T follicular helper cell (primary cell): ENCODE measurements around the gene TFIP11.

ENCODE experiments used
- DNase-seq: peaks from one replicate; pipeline ENCODE4 v3.0.0-alpha.2; 2020; ENCODE audit warnings: low read depth

The TFIP11 gene

DNA sequence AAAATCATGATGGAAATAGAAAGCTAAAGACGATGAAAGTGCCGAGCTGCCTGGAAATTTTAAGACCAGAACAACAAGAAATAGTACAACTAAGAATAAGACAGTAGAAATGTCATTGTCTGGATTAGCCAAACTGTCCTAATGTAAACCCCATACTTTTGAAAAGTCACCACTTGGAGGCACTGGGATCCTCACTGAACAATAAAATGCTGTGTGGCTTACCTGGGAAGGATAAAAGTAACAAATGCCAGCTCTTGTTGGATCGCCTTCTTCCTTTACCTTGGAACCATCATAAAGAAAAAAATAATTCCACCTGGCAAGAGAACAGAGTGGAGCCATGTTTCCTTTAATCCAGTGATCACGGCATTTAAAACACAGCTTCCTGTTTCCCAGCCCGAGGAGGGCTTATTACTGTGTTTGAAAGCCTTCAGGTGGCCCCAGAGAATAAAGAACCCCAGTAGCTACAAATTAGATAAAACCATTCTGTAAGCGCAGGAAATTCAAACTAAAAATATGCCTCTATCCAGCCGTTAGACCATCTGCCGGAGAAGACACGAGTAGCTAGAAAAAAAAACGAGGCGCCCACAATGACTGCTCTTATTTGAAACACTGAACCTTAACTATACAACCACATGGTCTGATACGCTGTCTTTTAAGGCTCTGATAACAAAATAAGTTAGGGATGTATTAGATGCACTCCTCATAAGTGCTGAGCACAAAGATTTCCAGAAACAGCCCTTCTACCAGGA, 33.1 kb downstream of the TFIP11 start:
- DNase-seq, result no peak

DNA sequence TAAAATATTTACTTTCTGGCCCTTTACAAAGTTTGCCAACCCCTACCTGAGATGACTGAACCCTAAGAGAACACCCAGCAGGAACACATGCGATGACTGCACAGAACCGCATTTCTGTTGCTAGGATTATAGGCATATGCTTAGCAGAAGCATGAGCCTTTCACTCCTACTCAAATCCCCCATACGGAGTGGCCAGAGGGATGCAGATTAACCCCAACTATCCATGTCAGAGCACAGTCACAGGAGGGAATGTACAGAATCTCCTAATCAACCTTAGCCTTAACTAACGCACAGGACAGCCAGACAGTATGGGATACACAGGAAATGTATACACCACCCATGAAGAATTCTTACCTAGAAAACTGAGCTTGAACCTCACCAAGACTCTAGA, 34.9 kb downstream of the TFIP11 start:
- no peak for DNase-seq

DNA sequence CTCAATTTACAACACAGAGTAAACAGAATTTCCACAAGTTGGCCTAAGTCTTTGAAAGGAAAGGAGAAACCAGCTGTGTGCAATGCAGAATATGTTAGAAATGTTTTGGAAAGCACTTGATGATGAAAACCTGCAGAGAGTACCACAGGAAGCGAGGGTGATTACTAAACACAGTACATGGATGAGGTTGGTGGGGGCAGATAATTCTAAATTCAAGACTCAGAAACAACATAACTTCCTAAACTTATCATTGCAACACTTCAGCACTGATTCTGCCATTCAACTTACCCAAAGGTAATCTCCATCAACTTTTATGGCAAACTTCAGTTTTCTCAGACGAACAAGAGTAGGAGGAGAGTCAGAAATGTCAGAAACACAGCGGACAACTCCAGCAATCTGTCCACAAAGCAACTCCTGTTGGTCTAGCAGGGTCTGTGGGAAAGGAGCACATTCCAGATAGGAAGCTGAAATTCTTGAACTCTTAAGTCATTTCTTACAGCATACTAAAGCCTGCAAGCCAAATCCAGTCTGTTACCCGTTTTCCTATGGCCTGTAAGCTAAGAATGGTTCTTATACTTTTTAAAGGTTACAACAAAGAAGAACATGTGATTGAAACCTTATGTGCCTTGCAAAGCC, 35.5 kb downstream of the TFIP11 start:
- DNase-seq, result no peak

DNA sequence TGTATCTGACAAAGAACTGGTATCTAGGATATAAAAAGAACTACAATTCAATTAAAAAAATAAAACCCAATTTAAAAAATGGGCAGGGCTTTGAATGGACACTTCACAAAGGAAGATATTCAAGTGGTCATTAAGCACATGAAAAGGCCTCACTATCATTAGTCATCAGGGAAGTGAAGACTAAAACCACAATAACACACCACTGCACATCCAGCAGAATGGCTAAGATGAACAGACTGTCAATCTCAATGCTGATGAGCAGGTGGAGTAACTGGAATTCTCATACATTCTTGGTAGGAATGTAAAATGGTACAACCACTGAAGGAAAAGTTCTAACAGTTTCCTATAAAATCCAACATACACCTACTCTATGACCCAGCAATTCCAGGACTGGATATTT, 37.6 kb downstream of the TFIP11 start:
- DNase-seq, result no peak

DNA sequence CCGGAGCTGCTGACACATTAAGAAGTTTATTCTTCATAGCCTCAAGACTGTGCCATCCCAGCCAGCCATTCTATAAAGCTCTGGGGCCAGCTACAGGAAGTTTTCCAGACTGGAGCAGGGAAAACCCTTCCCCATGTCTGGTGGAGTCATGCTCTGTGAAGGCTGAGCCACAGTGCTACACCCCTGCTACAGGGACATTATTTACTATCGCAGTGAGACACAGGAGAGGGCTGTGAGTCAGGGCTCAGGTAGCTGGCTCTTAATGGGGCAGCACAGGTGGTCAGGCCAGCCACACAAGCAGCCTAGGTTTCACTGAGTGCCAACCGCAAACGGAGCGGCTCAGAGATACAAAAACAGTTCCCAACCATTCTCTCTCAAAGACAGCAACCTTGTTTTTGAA, 40.8 kb downstream of the TFIP11 start:
- DNase-seq, result no peak

DNA sequence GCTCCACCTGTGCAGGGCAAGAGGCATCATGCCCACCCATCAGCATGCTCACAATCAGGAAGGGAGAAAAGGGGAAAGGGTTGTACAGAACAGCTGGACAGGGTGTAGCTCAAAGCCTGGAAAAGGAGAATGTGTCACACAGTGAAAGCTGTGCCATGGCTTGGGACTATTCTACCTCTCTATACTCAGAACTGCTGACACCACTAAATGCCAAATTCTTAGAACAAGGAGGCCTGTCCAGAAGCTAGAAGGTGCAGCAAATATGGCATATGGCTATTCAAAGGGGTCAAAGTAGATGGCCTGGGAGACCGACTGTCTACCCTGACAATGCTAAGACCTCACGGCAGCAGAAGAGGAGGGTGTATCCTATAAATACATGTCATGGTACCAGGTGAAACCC, 41.5 kb downstream of the TFIP11 start:
- no peak for DNase-seq

DNA sequence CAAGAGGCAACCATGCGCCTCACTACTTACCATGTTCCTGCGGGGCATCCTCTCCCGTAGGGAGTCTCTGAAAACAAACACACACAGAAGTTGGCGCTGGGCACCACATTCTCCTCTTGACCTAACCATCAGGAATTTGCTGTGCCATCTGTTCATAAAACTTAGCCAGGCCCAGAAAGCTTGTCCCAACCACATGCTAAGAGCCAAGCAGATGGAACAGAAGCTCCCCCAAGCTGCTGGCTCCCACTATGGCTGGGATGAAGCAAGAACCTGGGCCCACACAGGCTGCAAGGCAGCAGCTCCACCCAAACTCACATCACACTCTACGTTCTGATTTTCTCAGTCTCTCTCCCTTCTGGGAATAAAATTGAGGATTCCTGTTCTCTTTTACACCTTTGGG, 46.1 kb downstream of the TFIP11 start:
- DNase-seq, result no peak

DNA sequence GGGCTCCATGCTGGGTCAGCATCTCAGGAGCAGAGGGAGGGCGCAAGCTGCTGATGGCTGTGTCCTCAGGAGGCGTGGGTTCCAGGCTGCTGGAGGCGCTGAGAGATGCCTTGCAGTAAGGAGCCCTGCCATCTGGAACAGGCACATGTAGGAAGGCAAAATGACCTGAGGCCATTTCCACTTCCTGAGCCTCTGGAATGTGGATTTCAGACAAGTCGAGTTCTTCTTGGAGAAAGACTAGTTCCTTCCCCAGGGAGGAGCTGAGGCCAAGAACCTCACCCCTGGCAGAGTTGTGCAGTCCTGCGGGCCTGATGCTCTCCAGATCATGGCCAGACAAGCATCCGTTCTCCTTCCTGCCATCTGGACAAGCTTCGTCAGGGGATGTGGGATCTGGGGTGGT, 48.0 kb downstream of the TFIP11 start:
- DNase-seq, result no peak

DNA sequence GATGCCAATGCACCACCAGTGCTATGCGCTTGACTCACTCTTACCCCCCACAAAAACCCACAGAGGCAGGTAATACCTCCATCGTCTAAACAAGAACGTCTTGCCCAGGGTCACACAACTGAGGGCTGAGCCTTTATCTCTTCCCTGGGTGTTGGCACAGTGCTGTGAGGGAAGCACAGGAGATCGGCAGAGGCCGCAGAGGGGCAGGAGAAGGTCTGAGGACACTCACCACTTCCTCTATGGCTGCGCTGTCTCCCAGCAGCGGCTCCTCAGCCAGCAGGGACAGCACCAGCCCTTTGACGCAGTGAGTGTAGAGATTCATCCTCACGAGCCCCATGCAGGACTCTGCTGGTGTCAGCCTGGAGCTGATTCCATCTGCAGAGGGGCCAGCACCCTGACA, 48.6 kb downstream of the TFIP11 start:
- no peak for DNase-seq

DNA sequence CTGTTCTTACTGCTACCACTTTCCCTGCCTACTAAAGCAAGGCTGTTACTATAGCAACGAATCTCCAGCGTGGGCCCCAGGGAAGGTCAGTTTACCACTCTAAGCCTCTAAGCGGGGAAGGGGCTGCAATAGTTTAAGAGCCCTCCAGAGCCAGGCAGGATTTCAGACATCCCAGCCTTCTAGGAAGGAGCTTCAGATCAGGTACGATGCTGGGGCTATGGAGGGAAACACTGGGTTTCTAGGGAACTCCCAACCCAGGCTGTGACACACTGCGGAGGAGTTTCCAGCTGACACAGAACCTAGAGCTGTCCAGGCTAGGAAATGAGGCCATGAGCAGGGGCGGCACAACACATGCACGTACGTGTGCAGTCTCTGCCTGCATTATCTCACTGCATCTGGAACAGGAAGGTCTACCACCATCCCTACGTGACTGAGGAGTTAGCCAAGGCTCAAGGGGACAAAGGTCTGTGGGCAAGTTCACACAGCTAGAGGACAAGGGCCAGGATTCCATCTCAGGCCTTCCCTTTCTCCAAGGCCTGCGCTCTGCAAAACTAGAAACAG, 49.1 kb downstream of the TFIP11 start:
- no peak for DNase-seq

DNA sequence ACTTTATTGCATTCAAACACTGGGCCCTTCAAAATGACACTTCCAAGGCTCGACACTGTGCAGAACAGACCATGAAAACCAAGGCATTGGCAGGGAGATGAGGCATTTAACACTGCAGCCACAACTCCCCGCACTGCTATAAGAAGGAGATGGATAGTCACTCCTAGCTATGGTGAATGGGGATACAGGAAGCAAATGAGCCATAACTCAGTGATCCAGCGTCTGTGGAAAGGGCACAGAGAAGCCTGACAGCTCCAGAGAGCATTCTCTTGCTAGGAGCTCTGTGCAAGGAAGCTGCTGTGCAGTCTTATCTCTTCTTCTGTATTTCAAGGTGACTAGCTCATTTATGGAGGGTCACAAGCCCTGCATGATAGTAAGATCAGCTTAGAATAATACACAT, 49.6 kb downstream of the TFIP11 start:
- no peak for DNase-seq

DNA sequence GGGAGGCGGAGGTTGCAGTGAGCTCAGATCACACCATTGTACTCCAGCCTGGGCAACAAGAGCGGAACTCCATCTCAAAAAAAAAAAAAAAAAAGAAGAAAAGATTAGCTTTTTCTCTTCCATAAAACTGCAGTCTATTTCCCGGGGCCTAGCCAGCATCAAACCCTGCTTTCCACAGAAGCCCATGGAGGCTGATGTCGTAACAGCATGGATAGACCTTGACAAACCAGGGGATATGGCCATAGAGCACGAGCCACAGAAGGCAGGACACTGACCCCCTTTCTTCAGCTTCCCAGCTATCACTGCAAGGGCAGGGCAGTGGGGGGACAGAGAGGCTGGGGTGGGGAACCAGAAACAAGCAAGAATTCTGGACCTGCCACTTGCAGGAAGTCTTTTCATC, 50.2 kb downstream of the TFIP11 start:
- no peak for DNase-seq

DNA sequence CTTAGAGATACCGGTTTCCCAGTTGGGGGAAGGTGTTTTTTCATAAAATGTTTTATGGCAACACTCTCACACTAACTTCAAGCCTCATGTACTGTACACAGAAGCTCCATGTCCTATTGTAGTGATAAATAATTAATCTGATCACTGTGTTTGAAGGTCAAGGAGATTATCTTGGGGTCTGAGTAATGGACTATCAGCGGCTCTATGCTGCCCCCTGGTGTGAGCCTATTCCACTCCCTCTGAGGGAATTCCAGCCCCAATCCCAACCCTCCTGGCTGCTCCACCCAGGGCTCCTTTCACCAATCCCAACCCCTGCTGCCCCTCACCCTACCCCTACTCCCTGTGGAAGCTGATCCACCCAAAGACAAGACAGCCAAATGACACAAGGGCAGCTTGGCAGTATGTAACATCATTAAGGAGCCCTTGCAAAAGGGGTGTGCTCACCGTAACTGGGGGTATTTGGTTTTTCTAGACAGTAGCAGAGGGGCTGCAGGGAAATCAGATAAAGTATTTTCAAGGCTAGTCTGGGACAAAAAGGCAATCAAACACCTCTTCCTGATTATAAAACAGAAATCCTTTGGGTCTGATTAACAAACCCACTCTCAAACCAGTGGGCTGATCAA, 51.0 kb downstream of the TFIP11 start:
- peak; percentile 12 for DNase-seq

DNA sequence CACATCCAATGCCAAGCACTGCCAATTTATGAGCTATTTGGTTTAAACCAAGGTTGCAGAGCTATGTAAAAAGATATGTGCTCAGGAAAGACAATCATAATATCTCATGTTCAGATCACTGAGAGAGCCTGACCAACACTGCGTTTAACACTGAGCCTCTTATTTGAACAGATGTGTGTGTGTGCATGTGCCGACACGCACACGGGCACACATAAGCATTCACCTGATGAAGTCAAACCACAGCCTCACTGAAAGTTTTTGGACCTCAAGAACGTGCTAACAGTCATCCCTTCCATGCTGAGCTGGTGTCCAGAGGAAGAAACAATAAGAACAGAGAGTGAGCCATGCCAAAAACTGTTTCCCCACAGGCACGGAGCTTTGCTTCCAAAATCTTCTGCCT, 52.1 kb downstream of the TFIP11 start:
- no peak for DNase-seq

DNA sequence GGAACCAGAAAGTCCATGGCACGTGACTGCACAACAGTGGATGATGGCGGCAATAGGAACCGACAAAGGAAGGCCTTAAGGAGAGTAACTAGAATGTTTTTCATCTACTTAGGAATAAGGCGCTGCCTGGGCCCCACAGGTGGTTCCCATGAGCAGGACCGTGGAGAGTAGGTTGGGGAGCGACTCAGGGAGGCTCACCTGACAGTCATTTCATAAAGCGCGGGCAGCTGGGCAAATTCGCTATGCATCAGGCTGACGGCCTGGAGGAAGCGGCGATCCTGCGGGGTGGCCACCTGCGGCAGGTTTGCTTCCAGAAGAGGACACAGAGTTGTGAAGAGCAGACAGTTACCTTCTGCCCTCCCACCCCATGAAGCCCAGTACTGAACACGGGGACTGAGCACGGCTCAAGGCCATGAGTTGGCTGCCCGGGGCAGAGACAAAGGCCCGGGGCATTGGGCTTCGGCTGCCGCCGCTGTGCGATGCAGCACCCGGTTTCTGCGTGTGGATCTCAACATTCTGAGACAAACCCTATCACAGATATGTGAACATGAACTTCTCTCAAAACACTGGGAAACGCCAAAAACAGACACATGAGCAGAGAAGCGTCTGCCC, 54.5 kb downstream of the TFIP11 start:
- DNase-seq, result no peak

DNA sequence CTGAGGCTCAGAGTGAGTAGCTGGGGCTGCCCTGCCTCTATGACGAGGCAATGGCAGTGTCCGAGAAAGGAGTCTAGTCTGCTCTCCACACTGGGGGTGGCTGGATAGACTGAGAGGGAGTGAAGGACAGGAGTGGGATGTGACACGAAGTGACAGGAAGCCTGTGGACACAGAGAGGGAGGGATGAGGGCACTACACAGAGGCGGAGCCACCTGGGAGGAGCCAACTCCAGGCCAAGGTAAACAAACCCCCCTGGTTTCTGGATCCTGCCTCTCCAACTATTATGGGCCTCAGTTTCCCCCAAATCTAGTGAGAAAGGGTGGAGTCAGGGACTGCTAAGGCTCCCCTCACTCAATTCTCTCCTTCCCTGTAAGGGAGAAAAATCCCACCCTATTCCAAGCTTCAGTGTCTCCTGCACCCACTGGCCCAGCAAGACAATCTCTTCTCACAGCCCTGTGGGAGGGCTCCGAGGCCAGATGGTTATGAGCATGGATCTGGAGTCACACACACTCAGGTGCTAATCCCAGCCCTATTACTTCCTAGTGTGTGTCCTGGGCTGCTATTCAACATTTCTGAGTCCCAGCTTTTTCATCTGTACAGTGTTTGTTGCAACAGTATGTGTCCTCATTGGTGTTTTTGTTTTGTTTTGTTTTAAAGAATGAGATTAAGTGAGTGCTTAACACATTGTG, 58.3 kb downstream of the TFIP11 start:
- no peak for DNase-seq

DNA sequence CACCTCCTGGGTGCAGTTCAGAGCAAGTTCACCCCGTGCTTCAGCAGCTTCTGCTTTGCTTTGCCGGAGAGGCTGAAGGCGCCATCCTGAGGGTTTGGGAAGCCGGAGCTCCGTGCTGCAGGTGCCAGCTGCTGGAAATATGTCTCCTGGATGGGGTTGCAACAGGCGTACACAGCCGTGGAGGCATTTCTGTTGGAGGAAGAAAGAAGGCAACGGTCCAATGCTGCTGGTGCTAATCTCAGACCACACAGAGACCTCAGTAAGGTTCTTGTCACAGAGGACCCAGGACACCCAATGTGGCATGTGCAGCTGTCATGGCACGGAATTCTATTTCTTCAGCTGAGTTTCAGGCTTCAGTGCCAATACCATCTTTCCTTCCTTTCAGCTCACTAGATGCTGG, 59.1 kb downstream of the TFIP11 start:
- DNase-seq, result no peak

DNA sequence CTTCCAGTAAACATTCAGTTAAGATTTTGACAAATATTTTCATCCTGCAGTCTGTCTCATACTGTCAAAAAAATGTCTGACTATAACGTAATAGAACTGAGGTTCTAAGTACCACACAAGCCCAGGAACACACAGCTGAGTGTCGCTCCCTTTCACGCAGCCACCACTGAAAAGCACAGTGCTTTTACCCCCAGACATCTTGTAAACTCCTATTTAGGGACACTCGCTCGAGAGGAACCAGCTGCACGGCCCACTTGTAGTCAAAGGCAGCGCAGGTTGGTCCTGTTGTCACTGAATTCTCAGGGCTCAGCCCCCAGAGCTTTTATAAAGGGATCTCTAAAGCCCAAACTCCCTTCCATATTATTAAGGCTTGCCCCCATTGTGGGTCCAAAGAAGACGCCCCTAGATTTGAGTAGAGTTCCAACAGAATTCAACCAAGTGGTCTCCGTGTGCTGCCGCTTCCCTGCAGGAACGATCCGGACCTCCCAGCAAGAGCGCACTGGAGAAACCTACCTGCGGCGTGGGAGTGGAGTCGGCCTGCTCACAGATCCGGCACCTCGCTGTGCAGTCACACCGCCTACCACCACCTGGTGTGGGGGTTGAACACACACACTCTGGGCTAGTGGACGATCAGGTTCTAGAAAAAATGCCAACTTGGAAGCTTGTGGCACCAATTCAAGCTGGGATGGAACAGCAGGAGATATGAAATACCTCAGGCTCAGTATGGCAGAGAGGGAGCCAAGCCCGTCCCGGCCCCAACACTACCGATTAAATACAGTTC, 59.8 kb downstream of the TFIP11 start:
- no peak for DNase-seq

DNA sequence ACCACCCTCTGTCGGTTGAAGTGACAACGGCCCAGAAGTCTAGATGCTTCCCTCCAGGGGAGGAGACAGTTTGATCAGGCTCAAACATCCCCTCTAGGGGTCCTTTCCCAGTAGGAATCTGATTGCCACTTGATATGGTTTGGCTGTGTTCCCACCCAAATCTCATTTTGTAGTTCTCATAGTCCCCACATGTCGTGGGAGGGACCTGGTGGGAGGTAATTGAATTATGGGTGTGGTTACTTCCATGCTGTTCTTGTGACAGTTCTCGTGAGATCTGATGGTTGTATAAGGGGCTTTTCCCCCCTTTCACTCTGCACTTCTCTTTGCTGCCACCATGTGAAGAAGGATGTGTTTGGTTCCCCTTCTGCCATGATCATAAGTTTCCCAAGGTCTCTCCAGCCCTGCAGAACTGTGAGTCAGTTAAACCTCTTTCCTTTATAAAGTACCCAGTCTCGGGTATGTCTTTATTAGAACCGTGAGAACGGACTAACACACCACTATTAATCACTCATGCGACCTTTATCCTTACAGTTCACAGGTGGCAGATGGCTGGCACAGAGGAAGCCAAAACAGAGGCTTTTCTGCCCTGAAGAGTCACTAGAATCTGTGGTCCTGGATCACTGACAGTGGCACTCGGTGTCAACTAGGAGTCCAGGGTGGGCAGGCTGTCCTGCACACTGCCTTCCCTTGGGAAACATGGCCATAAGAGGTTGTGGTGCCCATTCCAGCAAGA, 61.7 kb downstream of the TFIP11 start:
- no peak for DNase-seq

DNA sequence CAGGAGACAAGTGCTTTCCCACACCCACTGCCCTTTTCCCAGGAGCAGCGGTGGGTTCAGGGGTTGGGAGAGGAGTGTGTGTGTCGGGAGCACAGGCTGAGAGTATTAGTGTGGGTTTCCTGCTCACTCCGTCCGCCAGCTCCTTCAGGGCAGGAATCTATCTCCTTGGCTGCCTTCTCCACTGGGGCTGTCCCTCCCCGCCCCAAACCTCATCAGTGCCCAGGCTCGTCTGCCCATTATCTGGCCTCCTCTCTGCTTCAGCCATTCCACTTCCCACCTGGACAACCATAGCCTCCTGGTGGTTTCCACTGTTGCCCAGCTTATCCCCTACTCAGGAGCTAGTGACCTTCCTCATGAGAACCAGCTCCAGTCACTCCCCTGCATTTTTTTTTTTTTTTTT, 63.3 kb downstream of the TFIP11 start:
- no peak for DNase-seq

DNA sequence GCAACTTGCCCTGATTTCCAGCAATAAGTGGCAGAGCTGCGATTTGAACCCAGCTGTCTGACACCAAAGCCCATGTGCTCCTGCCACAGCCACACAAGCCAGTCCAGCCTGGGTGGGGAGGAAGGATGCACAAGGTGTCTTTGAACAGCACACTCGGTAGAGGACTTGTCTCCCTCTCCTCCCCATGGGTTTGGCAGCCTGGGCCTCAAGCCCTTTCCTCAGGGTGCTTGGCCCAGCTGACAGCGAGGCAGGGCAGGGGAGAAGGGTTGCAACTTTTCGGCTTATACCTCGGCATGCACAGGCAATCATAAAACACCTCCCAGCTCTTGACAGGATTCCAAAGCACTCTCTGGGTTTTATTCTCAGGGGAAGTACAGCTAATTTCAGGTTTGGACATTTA, 63.9 kb downstream of the TFIP11 start:
- no peak for DNase-seq
